Right ventricle myocardium superior (tissue), 1 donor: ENCODE data around the gene TTC28. TPM values are rescaled to one million over a fixed set of nuclear protein-coding genes. Genes with fewer than 3 reads are reported as not detected.
A peak's percentile ranks its signal among the peaks of the same experiment; 100 is the strongest.
"Not testable (repeated sequence)": the region's sequence is repeated elsewhere in the genome, so short reads cannot be mapped to it uniquely, and the experiment has no call there.

Experiments
- ATAC-seq: fragments of 200-7000 bp; cut with Tn5 transposase; one replicate; pipeline ENCODE4 v1.9.1; 2020; ENCODE audit warnings: mild to moderate bottlenecking; ENCODE audit not compliant: poor library complexity
- DNase-seq: peaks from one replicate; pipeline ENCODE4 v3.0.0-alpha.2; 2020
- intact Hi-C: fragments of 100-400 bp; cut with DNase I; formaldehyde crosslinking; loops from one replicate; pipeline ENCODE4 v1.11.2; 2022
- total RNA-seq: library from RNA; stranded (reverse); fragmentation: NEBNext Ultra II Directional; extraction: Animal tissue kit (Norgen Biotek cat#: 25700); gene quantifications from one replicate; pipeline ENCODE4 v1.2.1, GENCODE V29; 2021
- donor health status: DM: no; HTN: yes; CAD: no; lungs with severe emphysema.

Gene TTC28
- total RNA-seq, 1 donor from 2014 or later, result 12.2 TPM

- intact Hi-C loops, result no loop called here
- DNase-seq (no peak), ATAC-seq (no peak)
Observed at GRCh38 chr22:28620244-28620922, 59.3 kb downstream of the TTC28 start.

DNA sequence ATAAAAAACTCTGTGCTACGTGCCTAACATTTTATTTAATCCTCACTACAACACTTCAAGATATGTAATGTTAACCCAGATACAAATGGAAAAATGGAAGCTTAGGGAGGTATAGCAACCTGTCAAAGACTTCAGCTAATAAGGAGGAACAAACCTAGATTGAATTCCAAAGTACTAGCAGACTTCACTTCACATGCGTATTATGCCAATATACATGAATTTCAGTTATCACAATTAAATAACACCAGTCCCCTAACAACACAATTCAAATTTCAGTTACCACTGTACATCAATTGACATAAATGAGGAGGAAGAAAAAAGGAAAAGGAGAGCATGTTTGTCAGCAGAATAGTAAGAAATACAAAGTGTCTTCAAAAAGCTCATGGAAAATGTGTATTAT lies 60.4 kb downstream of the TTC28 start:
- intact Hi-C loops, result no loop called here
- ATAC-seq, result no peak
- DNase-seq, result no peak

- ATAC-seq, intact Hi-C loops, DNase-seq: not testable (repeated sequence)
Observed at GRCh38 chr22:28615423-28615822, 64.2 kb downstream of the TTC28 start.

DNA sequence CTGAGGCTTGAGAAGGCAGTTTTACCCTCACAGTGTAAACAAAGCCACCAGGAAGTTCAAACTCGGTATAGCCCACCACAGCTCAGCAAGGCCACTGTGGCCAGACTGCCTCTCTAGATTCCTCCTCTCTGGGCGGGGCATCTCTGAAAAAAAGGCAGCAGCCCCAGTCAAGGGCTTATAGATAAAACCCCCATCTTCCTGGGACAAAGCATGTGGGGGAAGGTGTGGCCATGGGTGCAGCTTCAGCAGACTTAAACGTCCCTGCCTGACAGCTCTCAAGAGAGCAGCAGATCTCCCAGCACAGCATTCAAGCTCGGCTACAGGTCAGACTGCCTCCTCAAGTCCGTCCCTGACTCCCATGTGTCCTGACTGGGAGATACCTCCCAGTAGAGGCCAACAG lies 69.7 kb downstream of the TTC28 start:
- DNase-seq (no peak), ATAC-seq (no peak)
- intact Hi-C loops, result loop anchor here (10.0 kb wide), 1 partner anchor 635 kb away; no protein-coding TSS in a partner anchor

DNA sequence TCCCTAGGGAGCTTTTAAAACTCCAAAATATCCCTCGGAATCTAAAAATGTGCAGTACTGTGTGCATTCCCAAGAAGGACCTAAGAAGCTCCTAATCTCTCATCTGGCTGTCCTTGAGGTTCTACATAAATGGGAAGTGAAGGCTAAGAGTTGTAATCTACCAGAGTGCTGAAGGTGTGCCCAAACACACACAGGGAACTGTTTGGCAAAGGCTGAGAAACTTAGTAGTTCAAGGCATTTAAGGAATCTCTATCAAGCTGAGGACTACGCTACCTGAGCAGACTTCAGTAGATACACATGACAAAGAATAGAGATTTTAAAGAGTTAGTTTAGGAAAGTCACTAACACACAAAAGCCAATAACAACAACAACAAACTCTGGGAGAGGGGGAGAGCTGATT lies 71.1 kb downstream of the TTC28 start:
- ATAC-seq, result no peak
- intact Hi-C loops, result loop anchor here (10.0 kb wide), 1 partner anchor 636 kb away; no protein-coding TSS in a partner anchor
- no peak for DNase-seq

- DNase-seq, result no peak
- ATAC-seq, result no peak
- intact Hi-C loops, result loop anchor here (10.0 kb wide), 1 partner anchor 637 kb away; no protein-coding TSS in a partner anchor
Observed at GRCh38 chr22:28607795-28608194, 71.8 kb downstream of the TTC28 start.

GRCh38 chr22:28604966-28605761 lies 74.5 kb downstream of the TTC28 start:
- ATAC-seq (no peak), DNase-seq (no peak)
- intact Hi-C loops, result loop anchor here (10.0 kb wide), 1 partner anchor 640 kb away; no protein-coding TSS in a partner anchor

DNA sequence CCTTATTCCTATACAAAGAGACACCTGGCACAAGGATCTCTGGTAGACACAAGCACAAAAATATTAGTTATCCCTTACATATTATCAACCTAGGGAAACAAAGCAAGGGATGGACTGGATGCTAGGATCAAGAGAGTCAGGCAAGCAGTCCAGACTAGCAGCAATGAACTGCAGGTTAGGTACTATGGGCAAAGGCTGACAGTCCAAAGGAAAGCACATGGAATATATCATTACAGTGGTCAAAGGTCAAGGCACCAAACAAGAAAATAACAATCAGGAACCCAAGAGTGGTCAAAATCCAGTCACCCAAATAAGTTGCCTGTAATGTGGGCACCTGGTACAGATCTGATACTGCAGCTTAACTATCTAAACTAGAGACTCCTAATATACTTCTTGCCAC lies 77.7 kb downstream of the TTC28 start:
- DNase-seq (no peak), ATAC-seq (no peak)
- intact Hi-C loops, result loop anchor here (2.0 to 10.0 kb wide), 2 partner anchors 227 to 643 kb away; no protein-coding TSS in a partner anchor

DNA sequence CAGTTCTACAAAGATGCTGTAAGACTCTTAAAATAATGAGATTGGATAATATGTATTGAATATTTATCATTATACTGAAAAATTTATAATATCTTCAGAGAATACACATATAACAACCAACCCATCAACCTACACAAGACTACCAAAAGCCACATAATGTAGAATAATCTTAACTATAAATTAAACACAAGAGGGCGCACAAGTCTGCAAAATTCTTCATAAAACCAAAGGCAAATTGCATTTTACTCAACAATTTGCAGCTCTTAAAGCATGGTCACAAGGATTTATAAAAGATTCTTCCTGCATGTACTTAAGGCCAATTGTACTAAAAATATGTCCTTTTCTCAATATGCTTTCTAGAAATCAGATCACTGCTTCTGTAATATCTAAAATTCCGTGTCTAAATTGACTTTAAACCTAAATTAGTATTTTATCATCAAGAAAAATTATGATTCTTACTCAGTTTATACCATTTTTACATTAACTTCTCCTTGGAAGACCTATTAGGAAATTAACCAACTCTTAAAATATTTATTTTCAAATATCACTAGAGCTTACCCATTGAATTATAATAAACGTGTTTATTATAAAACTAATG lies 79.0 kb downstream of the TTC28 start:
- DNase-seq (no peak), ATAC-seq (peak; percentile 56)
- intact Hi-C loops, result loop anchor here (2.0 to 10.0 kb wide), 2 partner anchors 228 to 644 kb away; no protein-coding TSS in a partner anchor

GRCh38 chr22:28599693-28600092 lies 79.9 kb downstream of the TTC28 start:
- intact Hi-C loops, result loop anchor here (2.0 to 10.0 kb wide), 2 partner anchors 229 to 645 kb away; no protein-coding TSS in a partner anchor
- no peak for DNase-seq

DNA sequence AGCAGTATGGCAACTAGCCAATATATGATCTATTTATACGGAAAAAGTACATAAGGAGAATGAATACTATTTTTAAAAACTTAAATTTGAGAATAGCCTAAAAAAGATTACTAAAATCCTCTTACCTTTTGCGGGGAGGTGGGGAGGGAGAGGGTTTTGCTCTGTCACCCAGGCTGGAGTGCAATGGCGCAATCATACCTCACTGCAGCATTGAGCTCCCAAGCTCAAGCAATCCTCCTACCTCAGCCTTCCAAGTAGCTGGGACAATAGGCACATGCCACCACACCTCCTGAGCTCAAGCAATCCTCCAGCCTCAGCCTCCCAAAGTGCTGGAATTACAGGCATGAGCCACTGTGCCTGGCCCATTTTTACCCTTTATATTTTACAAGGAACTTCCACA lies 82.0 kb downstream of the TTC28 start:
- ATAC-seq (no peak), DNase-seq (no peak)
- intact Hi-C loops, result no loop called here

More at GRCh38 chr22:28599693-28600092, 79.9 kb downstream of the TTC28 start:
- no peak for ATAC-seq

DNA sequence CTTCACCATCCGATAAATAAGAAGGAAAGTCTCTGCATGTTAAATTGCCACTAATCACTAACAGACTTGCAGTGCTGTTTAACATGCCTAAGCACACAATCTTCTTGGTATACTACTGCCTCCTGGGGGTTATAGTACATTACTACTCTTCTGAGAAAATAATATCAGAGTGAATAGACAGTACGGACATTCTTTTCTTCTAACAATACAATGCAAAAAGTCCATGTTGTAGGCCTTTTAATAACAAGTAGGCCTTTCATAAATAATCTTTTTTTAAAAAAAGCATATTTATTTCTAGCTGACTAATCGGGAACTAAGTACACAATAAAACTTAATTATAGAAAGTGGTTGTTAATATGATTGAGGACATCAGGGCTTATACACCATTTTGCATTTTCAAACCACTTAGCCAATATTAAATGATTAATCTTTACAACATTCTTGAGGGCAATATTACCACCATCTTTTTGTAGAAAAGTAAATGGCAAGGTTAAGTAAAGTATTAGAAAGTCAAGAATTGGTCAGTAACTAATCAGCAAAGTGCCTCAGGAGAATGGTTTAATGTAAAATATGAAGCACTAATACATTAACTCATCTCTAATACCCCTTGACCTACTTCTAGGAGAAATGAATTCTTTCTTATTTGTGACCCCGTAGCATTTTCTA lies 84.7 kb downstream of the TTC28 start:
- DNase-seq (no peak), ATAC-seq (peak; percentile 96)
- intact Hi-C loops, result loop anchor here (2.0 to 5.0 kb wide), 2 partner anchors 543 to 574 kb away; no protein-coding TSS in a partner anchor

GRCh38 chr22:28594076-28594796 lies 85.4 kb downstream of the TTC28 start:
- ATAC-seq, result peak; percentile 38
- no peak for DNase-seq
- intact Hi-C loops, result loop anchor here (2.0 to 5.0 kb wide), 2 partner anchors 542 to 573 kb away; no protein-coding TSS in a partner anchor

GRCh38 chr22:28593299-28593698 lies 86.3 kb downstream of the TTC28 start:
- DNase-seq (no peak), ATAC-seq (no peak)
- intact Hi-C loops, result loop anchor here (5.0 kb wide), 1 partner anchor 541 kb away; no protein-coding TSS in a partner anchor

GRCh38 chr22:28589102-28589750 lies 90.4 kb downstream of the TTC28 start:
- no peak for DNase-seq
- intact Hi-C loops, result no loop called here
- ATAC-seq, result no peak

- DNase-seq (no peak), ATAC-seq (no peak)
- intact Hi-C loops, result no loop called here
Observed at GRCh38 chr22:28585324-28585723, 94.3 kb downstream of the TTC28 start.

- no peak for DNase-seq
- no peak for ATAC-seq
- intact Hi-C loops, result no loop called here
Observed at GRCh38 chr22:28582806-28583205, 96.8 kb downstream of the TTC28 start.
